Cardiac muscle cell (in vitro differentiated cells and primary cell): ENCODE data around the gene F9. TPM values are rescaled to one million over a fixed set of nuclear protein-coding genes. Genes with fewer than 3 reads are reported as not detected.

ENCODE experiments used
- DNase-seq, 2 donors: peaks; one replicate each; pipeline versions ENCODE4 v3.0.0 to v3.0.0-alpha.2; 2010 to 2017; ENCODE audit warnings: low read depth in 1 of 2, low spot score in 1 of 2
- H3K27ac ChIP-seq: fragments of 200-600 bp; sonication (generic); 2 replicates; pipeline ENCODE4 v1.5.1; 2016
- H3K27me3 ChIP-seq: fragments of 200-600 bp; sonication (generic); 2 replicates; pipeline ENCODE4 v1.6.0; 2016; ENCODE audit warnings: control low read depth
- H3K36me3 ChIP-seq: fragments of 200-600 bp; sonication (generic); 2 replicates; pipeline ENCODE4 v1.5.1; 2016; ENCODE audit warnings: control low read depth
- H3K4me1 ChIP-seq: fragments of 200-600 bp; sonication (generic); 2 replicates; pipeline ENCODE4 v1.8.1; 2017; ENCODE audit warnings: low read depth, mild to moderate bottlenecking, mixed run types
- H3K4me3 ChIP-seq: fragments of 200-600 bp; sonication (generic); 2 replicates; pipeline ENCODE4 v1.5.1; 2016; ENCODE audit warnings: mild to moderate bottlenecking
- H3K9me3 ChIP-seq: fragments of 200-600 bp; sonication (generic); 2 replicates; pipeline ENCODE4 v1.5.1; 2017; ENCODE audit warnings: low read depth, mild to moderate bottlenecking, control low read depth
- CTCF ChIP-seq: IDR thresholded peaks from 2 replicates; pipeline ENCODE4 v1.5.1; 2012; ENCODE audit warnings: low read depth, mild to moderate bottlenecking, low read length
- polyA plus RNA-seq: library from polyadenylated mRNA; unstranded; fragments of >200 nt; fragmentation: Nextera tagmentation; extraction: Ambion mirVana; gene quantifications from 2 replicates; pipeline ENCODE4 v1.2.1, GENCODE V29; 2016
- total RNA-seq: library from RNA; depleted of rRNA; stranded (reverse); fragments of >200 nt; gene quantifications from 2 replicates; pipeline ENCODE4 v1.2.3, GENCODE V29; 2016

Gene F9
- total RNA-seq (not detected in 2 replicates), polyA plus RNA-seq (not detected in 2 replicates)

GRCh38 chrX:139530550-139530949 is at the start of gene F9:
F9 (plus strand) TSS chrX:139530739; CDS start chrX:139530765, 26 bp downstream.
- Histone ChIP-seq H3K4me3 (no peak within 1 kb of the TSS), H3K36me3 (no peaks in the 10 kb centered on the region), H3K4me1 (no peaks in the 10 kb centered on the region), H3K9me3 (no peaks in the 10 kb centered on the region), H3K27me3 (no peaks in the 10 kb centered on the region), H3K27ac (no peak within 1 kb of the TSS)
- no peak for TF ChIP-seq CTCF
- no peak for DNase-seq

- no peak for DNase-seq
- Histone ChIP-seq H3K36me3 (no peaks in the 10 kb centered on the region), H3K4me1 (no peaks in the 10 kb centered on the region), H3K9me3 (no peaks in the 10 kb centered on the region), H3K27me3 (no peaks in the 10 kb centered on the region), H3K4me3 (no peak overlapping the region), H3K27ac (no peak overlapping the region)
- no peak for TF ChIP-seq CTCF
Observed at GRCh38 chrX:139483699-139484098, 46.8 kb upstream of the F9 start.

- no peak for DNase-seq
- H3K27ac ChIP-seq, result no peak overlapping the region
- no peaks in the 10 kb centered on the region for H3K9me3 ChIP-seq
- no peak overlapping the region for H3K4me3 ChIP-seq
- H3K36me3 ChIP-seq, result no peaks in the 10 kb centered on the region
- no peaks in the 10 kb centered on the region for H3K4me1 ChIP-seq
- no peaks in the 10 kb centered on the region for H3K27me3 ChIP-seq
- no peak for TF ChIP-seq CTCF
Observed at GRCh38 chrX:139484591-139484990, 45.9 kb upstream of the F9 start.

GRCh38 chrX:139495324-139495723 is 35.2 kb upstream of the F9 start:
- Histone ChIP-seq H3K9me3 (no peaks in the 10 kb centered on the region), H3K36me3 (no peaks in the 10 kb centered on the region), H3K4me1 (no peaks in the 10 kb centered on the region), H3K27me3 (no peaks in the 10 kb centered on the region), H3K4me3 (no peak overlapping the region), H3K27ac (no peak overlapping the region)
- DNase-seq, result no peak
- TF ChIP-seq CTCF, result no peak

- Histone ChIP-seq H3K4me3 (no peak overlapping the region), H3K4me1 (no peaks in the 10 kb centered on the region), H3K9me3 (no peaks in the 10 kb centered on the region), H3K36me3 (no peaks in the 10 kb centered on the region), H3K27me3 (no peaks in the 10 kb centered on the region), H3K27ac (no peak overlapping the region)
- TF ChIP-seq CTCF, result no peak
- no peak for DNase-seq
Observed at GRCh38 chrX:139506333-139506732, 24.2 kb upstream of the F9 start.

GRCh38 chrX:139508099-139508498 is 22.4 kb upstream of the F9 start:
- Histone ChIP-seq H3K27me3 (no peaks in the 10 kb centered on the region), H3K9me3 (no peaks in the 10 kb centered on the region), H3K4me3 (no peak overlapping the region), H3K4me1 (no peaks in the 10 kb centered on the region), H3K36me3 (no peaks in the 10 kb centered on the region), H3K27ac (no peak overlapping the region)
- DNase-seq, result peak in 1 of 2 donors; percentile 3
- no peak for TF ChIP-seq CTCF
